Esophagus squamous epithelium (tissue), 4 donors: ENCODE data around the gene UVRAG.

ENCODE experiments used
- POLR2A ChIP-seq, 4 donors: fragments of 450-650 bp; IDR thresholded peaks; one replicate each; pipeline ENCODE4 v1.6.1; 2017; ENCODE audit warnings: antibody characterized with exemption in 4 of 4, mild to moderate bottlenecking in 4 of 4, moderate library complexity in 3 of 4
- TF ChIP-seq, protein P1 (sequence below), 6 experiments: fragments of 450-650 bp in 4 of 6; fragments of 200-600 bp in 2 of 6; sonication (generic) in 2 of 6; IDR thresholded peaks; one replicate each; pipeline ENCODE4 v1.5.1; 2016 to 2019; ENCODE audit warnings: antibody characterized with exemption in 6 of 6, mild to moderate bottlenecking in 4 of 6, moderate library complexity in 4 of 6

DNA sequence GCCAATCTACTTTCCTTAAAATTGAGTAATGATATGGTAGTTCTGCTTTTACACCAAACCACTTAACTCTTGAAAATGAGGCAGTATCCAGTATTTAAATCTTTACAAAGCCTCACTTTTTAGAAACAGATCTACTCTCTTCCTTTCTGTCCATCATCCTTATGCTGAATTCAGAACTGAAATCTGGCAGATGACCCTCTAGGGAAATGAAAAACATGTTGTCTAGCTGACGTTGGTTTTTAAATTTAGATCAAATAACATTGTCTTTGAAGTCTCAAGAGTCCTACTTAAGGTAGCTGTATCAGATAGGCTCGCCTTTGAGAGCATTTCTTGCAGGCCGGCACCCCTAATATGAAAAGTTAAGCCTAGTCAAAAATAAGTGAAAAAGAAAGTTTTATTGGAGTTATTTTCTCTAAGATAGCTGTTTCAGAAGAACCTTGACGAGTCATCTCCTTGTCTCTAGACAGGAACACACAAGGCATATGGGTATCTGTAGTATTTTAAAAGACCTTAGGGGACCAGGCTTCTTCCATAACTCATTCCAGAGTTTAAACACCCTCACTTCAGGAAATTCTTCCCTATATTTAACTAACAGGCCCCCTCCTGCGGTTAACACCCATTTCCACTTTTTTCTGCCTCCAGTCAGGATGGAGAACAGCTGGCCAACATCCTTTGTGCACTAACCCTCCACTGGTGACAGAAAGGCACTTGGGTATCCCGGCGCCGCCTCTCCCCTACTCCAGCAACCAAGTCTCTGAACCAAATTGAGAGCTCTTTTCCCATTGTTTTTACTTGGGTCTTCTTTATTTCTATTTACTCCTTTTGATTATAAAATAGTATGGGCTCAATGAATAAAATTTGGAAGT lies 310.1 kb downstream of the UVRAG start:
- TF ChIP-seq, protein P1, sequence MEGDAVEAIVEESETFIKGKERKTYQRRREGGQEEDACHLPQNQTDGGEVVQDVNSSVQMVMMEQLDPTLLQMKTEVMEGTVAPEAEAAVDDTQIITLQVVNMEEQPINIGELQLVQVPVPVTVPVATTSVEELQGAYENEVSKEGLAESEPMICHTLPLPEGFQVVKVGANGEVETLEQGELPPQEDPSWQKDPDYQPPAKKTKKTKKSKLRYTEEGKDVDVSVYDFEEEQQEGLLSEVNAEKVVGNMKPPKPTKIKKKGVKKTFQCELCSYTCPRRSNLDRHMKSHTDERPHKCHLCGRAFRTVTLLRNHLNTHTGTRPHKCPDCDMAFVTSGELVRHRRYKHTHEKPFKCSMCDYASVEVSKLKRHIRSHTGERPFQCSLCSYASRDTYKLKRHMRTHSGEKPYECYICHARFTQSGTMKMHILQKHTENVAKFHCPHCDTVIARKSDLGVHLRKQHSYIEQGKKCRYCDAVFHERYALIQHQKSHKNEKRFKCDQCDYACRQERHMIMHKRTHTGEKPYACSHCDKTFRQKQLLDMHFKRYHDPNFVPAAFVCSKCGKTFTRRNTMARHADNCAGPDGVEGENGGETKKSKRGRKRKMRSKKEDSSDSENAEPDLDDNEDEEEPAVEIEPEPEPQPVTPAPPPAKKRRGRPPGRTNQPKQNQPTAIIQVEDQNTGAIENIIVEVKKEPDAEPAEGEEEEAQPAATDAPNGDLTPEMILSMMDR (IDR thresholded peaks at IDR 0.05): no peak
- TF ChIP-seq POLR2A (IDR thresholded peaks at IDR 0.05): no peak
